Upper lobe of left lung (tissue), 4 donors: ENCODE measurements around the gene PILRA.

ENCODE experiments used
- CTCF ChIP-seq, 6 experiments: fragments of 450-650 bp in 4 of 6; fragments of 200-600 bp in 2 of 6; sonication (generic) in 2 of 6; IDR thresholded peaks; one replicate each; pipeline ENCODE4 v1.5.1; 2016 to 2019; ENCODE audit warnings: antibody characterized with exemption in 6 of 6
- EP300 ChIP-seq, 4 donors: sonication (generic); formaldehyde crosslinking; IDR thresholded peaks; one replicate each; pipeline ENCODE4 v1.5.1; 2017; ENCODE audit warnings: antibody characterized with exemption in 4 of 4, control low read depth in 2 of 4
- POLR2A ChIP-seq, 4 donors: fragments of 450-650 bp; IDR thresholded peaks; one replicate each; pipeline ENCODE4 v1.5.1; 2016 to 2017; ENCODE audit warnings: antibody characterized with exemption in 4 of 4, mild to moderate bottlenecking in 2 of 4
- POLR2AphosphoS5 ChIP-seq, 2 donors: sonication (generic); formaldehyde crosslinking; IDR thresholded peaks; one replicate each; pipeline ENCODE4 v1.5.1; 2017; ENCODE audit warnings: antibody characterized with exemption in 2 of 2

- TF ChIP-seq EP300 (IDR thresholded peaks at IDR 0.05) (no peak), CTCF (IDR thresholded peaks at IDR 0.05) (no peak), POLR2A (IDR thresholded peaks at IDR 0.05) (no peak), POLR2AphosphoS5 (IDR thresholded peaks at IDR 0.05) (no peak)
Observed at GRCh38 chr7:100367251-100367620, 6.1 kb upstream of the PILRA start.
